ENCODE results near the gene AAMDC.
A peak's percentile ranks its signal among the peaks of the same experiment; 100 is the strongest.

The AAMDC gene

GRCh38 chr11:77820565-77821348 lies at the start of gene AAMDC, which contains the start of gene RSF1 (continued):
- TF ChIP-seq ZNF280C (tag by site-specific recombination; IDR thresholded peaks at IDR 0.05) = no peak
- no peak for TF ChIP-seq ZIC2 (tag by site-specific recombination; IDR thresholded peaks at IDR 0.05)
- no peak for TF ChIP-seq ZNF202 (tag by site-specific recombination; IDR thresholded peaks at IDR 0.05; ENCODE audit: borderline replicate concordance)
- TF ChIP-seq SCRT1 (tag by site-specific recombination; IDR thresholded peaks at IDR 0.05; ENCODE audit: borderline replicate concordance) = no peak
- no peak for TF ChIP-seq ZNF175 (tag by site-specific recombination; IDR thresholded peaks at IDR 0.05)
- no peak for TF ChIP-seq ZNF23 (tag by site-specific recombination; IDR thresholded peaks at IDR 0.05; ENCODE audit: borderline replicate concordance)
- no peak for TF ChIP-seq ZNF155 (tag by site-specific recombination; IDR thresholded peaks at IDR 0.05)
- no peak for TF ChIP-seq ZNF843 (tag by site-specific recombination; IDR thresholded peaks at IDR 0.05)
- TF ChIP-seq ZSCAN4 (tag by site-specific recombination; IDR thresholded peaks at IDR 0.05) = no peak
- no peak for TF ChIP-seq ZNF623 (tag by site-specific recombination; IDR thresholded peaks at IDR 0.05)
- TF ChIP-seq ZNF664 (tag by site-specific recombination; IDR thresholded peaks at IDR 0.05) = no peak
- TF ChIP-seq ZXDB (tag by site-specific recombination; IDR thresholded peaks at IDR 0.05) = peak; percentile 21
- TF ChIP-seq ZNF658 (tag by site-specific recombination; IDR thresholded peaks at IDR 0.05) = no peak
- no peak for TF ChIP-seq ZNF221 (tag by site-specific recombination; IDR thresholded peaks at IDR 0.05; ENCODE audit: borderline replicate concordance)
- TF ChIP-seq ZNF335 (tag by site-specific recombination; conservative IDR thresholded peaks at IDR 0.05) = peak; percentile 44
- 0 out of 2 replicates have a peak, but pooled peaks have one; percentile 23 for TF ChIP-seq KLF1 (tag by site-specific recombination; IDR thresholded peaks at IDR 0.05)
- no peak for TF ChIP-seq ZNF274 (IDR thresholded peaks at IDR 0.05; ENCODE audit: low read length)
- no peak for TF ChIP-seq ZNF274 (tag by site-specific recombination; IDR thresholded peaks at IDR 0.05; ENCODE audit: borderline replicate concordance)
- peak; percentile 68; the same call in 1 of the 2 replicates for TF ChIP-seq ZNF561 (tag by site-specific recombination; IDR thresholded peaks at IDR 0.05; ENCODE audit: borderline replicate concordance)
- no peak for TF ChIP-seq ZNF211 (tag by site-specific recombination; IDR thresholded peaks at IDR 0.05; ENCODE audit: low read depth)
- TF ChIP-seq ZNF626 (tag by site-specific recombination; IDR thresholded peaks at IDR 0.05) = no peak
- TF ChIP-seq ZNF341 (tag by site-specific recombination; IDR thresholded peaks at IDR 0.05; ENCODE audit: low read depth) = peak; percentile 77
- TF ChIP-seq PRDM2 (tag by site-specific recombination; IDR thresholded peaks at IDR 0.05; ENCODE audit: borderline replicate concordance) = no peak
- TF ChIP-seq ZNF629 (tag by site-specific recombination; IDR thresholded peaks at IDR 0.05) = peak; percentile 42; the same call in 1 of the 2 replicates
- no peak for TF ChIP-seq ZNF585B (tag by site-specific recombination; IDR thresholded peaks at IDR 0.05)
- peak; percentile 59 for TF ChIP-seq REST (tag by site-specific recombination; IDR thresholded peaks at IDR 0.05)
